ENCODE measurements around the gene LMCD1. TPM values are rescaled to one million over a fixed set of nuclear protein-coding genes. Genes with fewer than 3 reads are reported as not detected.
A peak's percentile ranks its signal among the peaks of the same experiment; 100 is the strongest.

Gene LMCD1
- total RNA-seq, result 57.6 TPM
- long read RNA-seq, full-length matches to known transcripts, result 58 of 76 reads
- long read RNA-seq, partial matches to known transcripts, result 8 of 76 reads
- long read RNA-seq, other reads (novel, unspliced or antisense), result 10 of 76 reads

GRCh38 chr3:8501371-8502131 is at the start of gene LMCD1:
Gene LMCD1 (plus strand): TSS chr3:8501823. CDS start chr3:8501939, 116 bp downstream.
- intact Hi-C loops (cut with DNase I), result loop anchor here (1.0 to 5.0 kb wide), 2 partner anchors 18 to 71 kb away; no protein-coding TSS in a partner anchor
- DNase-seq (ENCODE audit: low spot score), result peak; percentile 96

GRCh38 chr3:8452112-8452511 is 49.5 kb upstream of the LMCD1 start:
- intact Hi-C loops (cut with DNase I), result no loop called here
- no peak for DNase-seq (ENCODE audit: low spot score)

GRCh38 chr3:8453153-8453552 is 48.5 kb upstream of the LMCD1 start:
- intact Hi-C loops (cut with DNase I), result no loop called here
- DNase-seq (ENCODE audit: low spot score), result no peak

GRCh38 chr3:8455526-8456411 is 45.9 kb upstream of the LMCD1 start:
- intact Hi-C loops (cut with DNase I), result no loop called here
- no peak for DNase-seq (ENCODE audit: low spot score)

GRCh38 chr3:8456412-8456811 is 45.2 kb upstream of the LMCD1 start:
- intact Hi-C loops (cut with DNase I), result no loop called here
- DNase-seq (ENCODE audit: low spot score), result no peak

GRCh38 chr3:8457039-8457438 is 44.6 kb upstream of the LMCD1 start:
- no peak for DNase-seq (ENCODE audit: low spot score)
- intact Hi-C loops (cut with DNase I), result no loop called here

GRCh38 chr3:8458238-8458661 is 43.4 kb upstream of the LMCD1 start:
- no peak for DNase-seq (ENCODE audit: low spot score)
- intact Hi-C loops (cut with DNase I), result no loop called here

GRCh38 chr3:8458711-8459110 is 42.9 kb upstream of the LMCD1 start:
- intact Hi-C loops (cut with DNase I), result no loop called here
- DNase-seq (ENCODE audit: low spot score), result no peak

GRCh38 chr3:8460050-8460708 is 41.4 kb upstream of the LMCD1 start:
- no peak for DNase-seq (ENCODE audit: low spot score)
- intact Hi-C loops (cut with DNase I), result no loop called here

GRCh38 chr3:8460815-8461456 is 40.7 kb upstream of the LMCD1 start:
- DNase-seq (ENCODE audit: low spot score), result no peak
- intact Hi-C loops (cut with DNase I), result no loop called here

- DNase-seq (ENCODE audit: low spot score), result no peak
- intact Hi-C loops (cut with DNase I), result no loop called here
Measured at GRCh38 chr3:8464668-8465067, 37.0 kb upstream of the LMCD1 start.

- DNase-seq (ENCODE audit: low spot score), result no peak
- intact Hi-C loops (cut with DNase I), result no loop called here
Measured at GRCh38 chr3:8466526-8466925, 35.1 kb upstream of the LMCD1 start.

GRCh38 chr3:8470801-8471200 is 30.8 kb upstream of the LMCD1 start:
- intact Hi-C loops (cut with DNase I), result no loop called here
- DNase-seq (ENCODE audit: low spot score), result no peak

- intact Hi-C loops (cut with DNase I), result no loop called here
- no peak for DNase-seq (ENCODE audit: low spot score)
Measured at GRCh38 chr3:8472549-8472948, 29.1 kb upstream of the LMCD1 start.

GRCh38 chr3:8473029-8473428 is 28.6 kb upstream of the LMCD1 start:
- intact Hi-C loops (cut with DNase I), result no loop called here
- DNase-seq (ENCODE audit: low spot score), result no peak

GRCh38 chr3:8473990-8474389 is 27.6 kb upstream of the LMCD1 start:
- intact Hi-C loops (cut with DNase I), result no loop called here
- no peak for DNase-seq (ENCODE audit: low spot score)

GRCh38 chr3:8474991-8475390 is 26.6 kb upstream of the LMCD1 start:
- DNase-seq (ENCODE audit: low spot score), result no peak
- intact Hi-C loops (cut with DNase I), result no loop called here

- intact Hi-C loops (cut with DNase I), result loop anchor here (2.0 kb wide), 1 partner anchor 38 kb away; no protein-coding TSS in a partner anchor
- DNase-seq (ENCODE audit: low spot score), result no peak
Measured at GRCh38 chr3:8480699-8481098, 20.9 kb upstream of the LMCD1 start.

- DNase-seq (ENCODE audit: low spot score), result no peak
- intact Hi-C loops (cut with DNase I), result loop anchor here (2.0 kb wide), 1 partner anchor 39 kb away; no protein-coding TSS in a partner anchor
Measured at GRCh38 chr3:8481380-8481779, 20.2 kb upstream of the LMCD1 start.
